AG04449 (cell line): ENCODE data around the gene CSAG3.
"Not testable (repeated sequence)": the region's sequence is repeated elsewhere in the genome, so short reads cannot be mapped to it uniquely, and the experiment has no call there.

Experiments used
- CTCF ChIA-PET: fragments of 350-600 bp; formaldehyde crosslinking; extraction: SDS; loops from one replicate; lab custom pipeline; 2021; ENCODE audit warnings: antibody characterized with exemption; lab: Yijun Ruan, JAX
- POLR2A ChIA-PET: fragments of 400-600, 350-600 bp; formaldehyde crosslinking; extraction: SDS; loops from one replicate; lab custom pipeline; 2020; ENCODE audit warnings: antibody characterized with exemption, inconsistent platforms; lab: Yijun Ruan, JAX
- DNase-seq: peaks from one replicate; pipeline ENCODE4 v3.0.0-alpha.2; 2010; ENCODE audit warnings: low read depth, low spot score
- H3K4me3 ChIP-seq: 2 replicates; pipeline ENCODE4 v1.5.1; 2011; ENCODE audit warnings: low read depth, mild to moderate bottlenecking, control low read depth, low read length
- TF ChIP-seq, protein P1 (sequence below): IDR thresholded peaks from one replicate; pipeline ENCODE4 v1.5.1; 2011; ENCODE audit warnings: mild to moderate bottlenecking, moderate library complexity, low read length, control low read depth, inconsistent platforms; ENCODE audit not compliant: insufficient read depth; ENCODE audit errors: missing control alignments

CSAG3 gene

DNA sequence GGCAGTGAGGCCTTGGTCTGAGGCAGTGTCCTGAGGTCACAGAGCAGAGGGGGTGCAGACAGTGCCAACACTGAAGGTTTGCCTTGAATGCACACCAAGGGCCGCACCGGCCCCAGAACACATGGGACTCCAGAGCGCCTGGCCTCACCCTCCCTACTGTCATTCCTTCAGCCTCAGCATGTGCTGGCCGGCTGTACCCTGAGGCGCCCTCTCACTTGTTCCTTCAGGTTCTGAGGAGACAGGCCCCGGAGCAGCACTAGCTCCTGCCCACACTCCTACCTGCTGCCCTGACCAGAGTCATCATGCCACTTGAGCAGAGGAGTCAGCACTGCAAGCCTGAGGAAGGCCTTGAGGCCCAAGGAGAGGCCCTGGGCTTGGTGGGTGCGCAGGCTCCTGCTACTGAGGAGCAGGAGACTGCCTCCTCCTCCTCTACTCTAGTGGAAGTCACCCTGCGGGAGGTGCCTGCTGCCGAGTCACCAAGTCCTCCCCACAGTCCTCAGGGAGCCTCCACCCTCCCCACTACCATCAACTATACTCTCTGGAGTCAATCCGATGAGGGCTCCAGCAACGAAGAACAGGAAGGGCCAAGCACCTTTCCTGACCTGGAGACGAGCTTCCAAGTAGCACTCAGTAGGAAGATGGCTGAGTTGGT, 23.0 kb upstream of the CSAG3 start:
- ChIA-PET CTCF (no interaction called here), POLR2A (no interaction called here)
- DNase-seq, result no peak
- H3K4me3 ChIP-seq, result no peak overlapping the region
- TF ChIP-seq, protein P1, sequence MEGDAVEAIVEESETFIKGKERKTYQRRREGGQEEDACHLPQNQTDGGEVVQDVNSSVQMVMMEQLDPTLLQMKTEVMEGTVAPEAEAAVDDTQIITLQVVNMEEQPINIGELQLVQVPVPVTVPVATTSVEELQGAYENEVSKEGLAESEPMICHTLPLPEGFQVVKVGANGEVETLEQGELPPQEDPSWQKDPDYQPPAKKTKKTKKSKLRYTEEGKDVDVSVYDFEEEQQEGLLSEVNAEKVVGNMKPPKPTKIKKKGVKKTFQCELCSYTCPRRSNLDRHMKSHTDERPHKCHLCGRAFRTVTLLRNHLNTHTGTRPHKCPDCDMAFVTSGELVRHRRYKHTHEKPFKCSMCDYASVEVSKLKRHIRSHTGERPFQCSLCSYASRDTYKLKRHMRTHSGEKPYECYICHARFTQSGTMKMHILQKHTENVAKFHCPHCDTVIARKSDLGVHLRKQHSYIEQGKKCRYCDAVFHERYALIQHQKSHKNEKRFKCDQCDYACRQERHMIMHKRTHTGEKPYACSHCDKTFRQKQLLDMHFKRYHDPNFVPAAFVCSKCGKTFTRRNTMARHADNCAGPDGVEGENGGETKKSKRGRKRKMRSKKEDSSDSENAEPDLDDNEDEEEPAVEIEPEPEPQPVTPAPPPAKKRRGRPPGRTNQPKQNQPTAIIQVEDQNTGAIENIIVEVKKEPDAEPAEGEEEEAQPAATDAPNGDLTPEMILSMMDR, result no peak

DNA sequence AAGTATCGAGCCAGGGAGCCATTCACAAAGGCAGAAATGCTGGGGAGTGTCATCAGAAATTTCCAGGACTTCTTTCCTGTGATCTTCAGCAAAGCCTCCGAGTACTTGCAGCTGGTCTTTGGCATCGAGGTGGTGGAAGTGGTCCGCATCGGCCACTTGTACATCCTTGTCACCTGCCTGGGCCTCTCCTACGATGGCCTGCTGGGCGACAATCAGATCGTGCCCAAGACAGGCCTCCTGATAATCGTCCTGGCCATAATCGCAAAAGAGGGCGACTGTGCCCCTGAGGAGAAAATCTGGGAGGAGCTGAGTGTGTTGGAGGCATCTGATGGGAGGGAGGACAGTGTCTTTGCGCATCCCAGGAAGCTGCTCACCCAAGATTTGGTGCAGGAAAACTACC, 22.5 kb upstream of the CSAG3 start:
- CTCF ChIA-PET, DNase-seq, POLR2A ChIA-PET: not testable (repeated sequence)

DNA sequence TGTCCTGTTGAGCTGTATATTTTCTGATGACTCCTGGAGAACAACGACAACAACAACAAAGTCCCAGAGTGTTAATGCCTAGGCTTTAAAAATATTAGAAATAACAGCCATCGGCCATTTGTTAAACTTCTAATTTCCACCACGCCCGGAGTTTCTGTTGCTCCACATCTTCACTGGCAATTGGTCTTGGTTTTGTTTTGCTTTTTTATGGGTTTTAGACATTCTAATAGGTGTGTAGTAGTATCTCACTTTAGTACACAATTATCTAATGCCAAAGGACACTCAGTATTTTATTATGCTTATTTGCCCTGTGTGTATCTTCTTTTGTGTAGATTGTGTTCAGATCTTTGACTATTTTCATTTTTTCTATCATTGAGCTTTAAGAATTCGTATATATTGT, 20.5 kb upstream of the CSAG3 start:
- TF ChIP-seq, protein P1, result no peak
- no peak for DNase-seq
- ChIA-PET POLR2A (no interaction called here), CTCF (no interaction called here)
- no peak overlapping the region for H3K4me3 ChIP-seq

More for the DNA sequence above, 22.5 kb upstream of the CSAG3 start:
- not testable (repeated sequence) for H3K4me3 ChIP-seq

DNA sequence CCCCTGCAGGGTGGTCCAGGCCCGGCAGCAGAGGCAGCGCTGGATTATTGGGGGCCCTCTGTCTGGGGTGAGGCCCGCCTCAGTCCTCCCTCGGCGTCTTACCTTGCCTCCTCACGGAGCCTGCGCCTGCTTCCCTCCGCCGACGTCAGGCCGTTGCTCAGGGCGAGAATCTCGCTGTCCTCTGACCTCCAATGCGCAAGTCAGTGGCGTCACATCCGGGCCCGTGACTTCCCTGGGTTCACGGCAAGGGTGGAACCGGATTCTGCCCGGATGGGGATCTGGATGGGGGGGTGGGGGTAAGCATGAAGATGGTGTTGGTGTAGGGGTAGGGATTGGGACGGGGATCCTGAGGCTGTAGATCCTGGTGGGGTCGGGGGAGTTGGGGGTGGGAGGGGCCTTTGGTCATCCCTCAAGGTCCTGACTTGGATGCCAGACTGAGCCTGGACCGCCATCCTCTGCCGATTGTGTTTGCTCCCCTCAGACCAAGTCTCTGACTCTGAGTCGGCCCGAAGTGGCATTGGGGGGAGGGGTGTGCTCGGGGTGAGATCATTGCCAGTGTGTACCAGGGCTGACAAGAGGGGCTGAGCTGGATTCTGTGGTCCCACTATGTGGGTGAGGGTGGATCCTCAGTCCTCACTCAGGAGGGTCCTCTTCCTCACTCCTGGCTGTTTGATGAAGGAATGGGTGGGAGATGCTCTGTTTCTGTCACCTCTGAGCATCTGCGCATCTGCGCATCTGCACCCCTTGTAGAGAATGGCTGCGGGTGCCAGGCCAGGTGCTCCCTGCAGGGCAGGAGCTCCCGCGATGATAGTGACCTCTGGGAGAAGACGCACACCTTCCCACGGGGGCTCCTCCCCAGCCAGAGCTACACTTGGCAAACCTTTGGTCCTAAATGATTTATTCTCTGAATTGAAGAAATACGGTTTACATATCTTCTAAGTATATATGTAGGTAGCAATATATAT, 5.0 kb upstream of the CSAG3 start, which contains the start of gene MAGEA2:
Gene MAGEA2 (minus strand): TSS at position 157 of the 965 bp plus-strand sequence. CDS start 2,479 bp downstream, outside the sequence.
- POLR2A ChIA-PET, DNase-seq, CTCF ChIA-PET: not testable (repeated sequence)

DNA sequence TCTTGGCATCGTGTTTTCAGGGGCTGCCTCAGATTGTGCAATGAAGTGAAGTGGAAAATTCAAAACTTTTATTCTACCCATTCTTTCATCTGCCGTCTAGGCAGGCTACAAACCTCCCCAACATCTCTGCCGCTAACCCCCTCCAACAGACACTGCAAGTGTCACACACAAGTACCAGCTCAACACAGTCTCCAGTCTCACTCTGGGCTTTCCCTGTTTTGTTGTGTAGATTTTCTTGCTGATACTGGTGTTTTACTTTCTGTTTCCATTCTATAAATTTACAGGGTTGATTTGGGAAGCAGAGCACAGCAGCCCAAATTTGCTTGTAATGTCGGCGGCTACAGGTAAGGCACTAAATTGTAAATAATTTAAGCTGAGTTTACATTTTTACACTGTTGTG, 4.1 kb upstream of the CSAG3 start:
- POLR2A ChIA-PET, H3K4me3 ChIP-seq, CTCF ChIA-PET, DNase-seq: not testable (repeated sequence)

More for the DNA sequence above, 5.0 kb upstream of the CSAG3 start, which contains the start of gene MAGEA2:
- not testable (repeated sequence) for H3K4me3 ChIP-seq

DNA sequence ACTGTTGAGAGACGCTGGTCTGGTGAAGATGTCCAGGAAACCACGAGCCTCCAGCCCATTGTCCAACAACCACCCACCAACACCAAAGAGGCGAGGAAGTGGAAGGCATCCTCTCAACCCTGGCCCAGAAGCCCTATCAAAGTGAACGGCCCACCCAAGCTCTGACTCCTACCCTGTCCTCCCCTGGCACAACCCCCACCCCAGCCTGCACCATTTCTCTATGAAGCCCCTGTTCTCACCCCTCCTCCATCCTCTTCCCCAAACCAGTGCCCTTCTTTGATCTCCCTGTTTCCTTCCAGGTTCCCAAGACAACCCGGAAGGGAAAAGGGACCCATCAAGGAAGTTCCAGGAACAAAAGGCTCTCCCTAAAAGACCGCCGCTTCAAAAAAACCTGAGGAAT, 526 bp downstream of the CSAG3 start:
- DNase-seq, H3K4me3 ChIP-seq, POLR2A ChIA-PET, CTCF ChIA-PET: not testable (repeated sequence)

DNA sequence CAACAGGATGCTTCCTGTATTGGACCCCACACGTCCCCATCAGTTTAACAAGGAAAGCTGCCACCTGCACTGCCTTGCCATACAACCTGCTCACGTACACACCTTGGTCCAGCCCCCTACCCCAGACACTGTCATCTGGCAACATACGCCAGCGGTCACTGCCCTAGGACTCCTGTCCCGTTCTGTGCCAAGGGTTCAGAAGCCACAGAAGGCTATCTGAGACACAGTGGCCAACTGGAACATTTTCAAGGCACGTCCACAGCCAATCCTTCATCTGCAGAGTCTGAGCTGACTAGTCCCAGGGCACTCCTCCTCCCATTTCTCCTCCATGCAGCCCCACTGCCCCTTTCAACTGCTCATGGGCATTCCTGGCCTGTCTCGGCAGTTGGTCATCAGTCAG, 2.6 kb downstream of the CSAG3 start:
- DNase-seq, POLR2A ChIA-PET, H3K4me3 ChIP-seq, CTCF ChIA-PET: not testable (repeated sequence)

DNA sequence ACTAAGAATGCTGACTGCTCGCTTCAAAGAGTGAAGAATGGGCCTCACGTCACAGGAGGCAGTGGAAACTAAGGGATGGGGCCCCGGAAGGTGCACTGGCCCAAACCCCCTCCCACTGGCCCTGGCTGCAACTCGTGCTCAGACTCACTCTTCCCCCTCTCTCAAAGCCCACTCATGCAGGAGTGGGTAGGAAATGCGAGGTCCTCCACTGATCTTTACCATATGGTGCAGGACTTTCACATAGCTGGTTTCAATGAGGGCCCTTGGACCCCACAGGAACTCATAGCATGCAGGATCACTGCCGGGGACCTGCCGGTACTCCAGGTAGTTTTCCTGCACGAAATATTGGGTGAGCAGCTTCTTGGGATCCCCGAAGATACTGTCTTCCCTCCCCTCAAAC, 7.5 kb downstream of the CSAG3 start:
- DNase-seq, POLR2A ChIA-PET, H3K4me3 ChIP-seq, CTCF ChIA-PET: not testable (repeated sequence)

DNA sequence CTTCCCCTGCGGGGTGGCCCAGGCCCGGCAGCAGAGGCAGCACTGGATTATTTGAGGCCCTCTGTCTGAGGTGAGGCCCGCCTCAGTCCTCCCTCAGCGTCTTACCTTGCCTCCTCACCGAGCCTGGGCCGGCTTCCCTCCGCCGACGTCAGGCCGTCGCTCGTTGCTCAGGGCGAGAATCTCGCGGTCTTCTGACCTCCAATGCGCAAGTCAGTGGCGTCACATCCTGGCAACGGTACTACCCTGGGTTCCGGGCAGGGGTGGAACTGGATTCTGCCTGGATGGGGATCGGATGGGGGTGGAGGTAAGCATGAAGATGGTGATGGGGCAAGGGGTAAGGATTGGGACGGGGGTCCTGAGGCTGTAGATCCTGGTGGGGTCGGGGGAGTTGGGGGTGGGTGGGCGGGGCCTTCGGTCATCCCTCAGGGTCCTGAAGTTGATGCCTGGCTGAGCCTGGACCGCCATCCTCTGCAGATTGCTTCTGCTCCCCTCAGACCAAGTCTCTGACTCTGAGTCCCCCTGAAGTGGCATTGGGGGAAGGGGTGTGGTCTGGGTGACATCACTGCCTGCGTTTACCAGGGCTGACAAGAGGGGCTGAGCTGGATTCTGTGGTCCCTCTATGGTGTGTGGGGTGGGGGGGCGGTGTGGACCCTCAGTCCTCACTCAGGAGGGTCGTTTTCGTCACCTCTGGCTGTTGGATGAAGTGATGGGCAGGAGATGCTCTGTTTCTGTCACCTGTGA, 10.7 kb downstream of the CSAG3 start, which contains the start of gene MAGEA6:
Gene MAGEA6 (minus strand): TSS at position 141 of the 741 bp plus-strand sequence. CDS start 2,039 bp downstream, outside the sequence.
- DNase-seq, POLR2A ChIA-PET, H3K4me3 ChIP-seq, CTCF ChIA-PET: not testable (repeated sequence)

DNA sequence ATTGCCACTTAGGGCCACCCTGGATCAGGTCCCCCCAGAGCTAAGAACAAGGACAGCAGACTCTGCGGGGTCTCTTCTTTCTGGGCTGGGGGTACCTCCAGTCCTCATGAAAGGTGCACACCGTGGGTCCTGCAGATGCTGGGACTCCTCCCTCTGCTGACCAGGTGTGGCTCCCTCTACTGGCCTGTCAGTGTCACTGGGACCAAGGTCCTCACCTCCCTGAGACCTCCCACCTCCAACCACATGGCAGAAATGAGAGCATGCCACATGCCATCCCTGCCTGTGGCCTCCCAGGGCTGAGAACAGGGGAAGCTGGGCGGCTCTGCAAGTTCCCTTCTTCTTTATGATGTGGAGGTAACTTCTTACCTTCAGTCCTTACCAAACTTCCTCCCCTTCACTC, 28.0 kb downstream of the CSAG3 start:
- H3K4me3 ChIP-seq, POLR2A ChIA-PET, CTCF ChIA-PET, DNase-seq: not testable (repeated sequence)
